Calu3 (cell line): ENCODE results near the gene STK10. TPM values are rescaled to one million over a fixed set of nuclear protein-coding genes. Genes with fewer than 3 reads are reported as not detected.

Source experiments
- BruUV-seq: library from RNA; stranded (reverse); fragments of 400-500 nt; replicated peaks from 2 replicates; lab custom pipeline; 2021; lab: Mats Ljungman, UMichigan
- CTCF ChIA-PET: fragments of 300-600 bp; sonication (Branson Sonifier 250); formaldehyde crosslinking; loops from one replicate; lab custom pipeline; 2022; ENCODE audit warnings: antibody characterized with exemption; lab: Charles Lee
- DNase-seq: peaks from one replicate; pipeline ENCODE4 v3.0.0; 2022
- H3K27ac Mint-ChIP-seq: one replicate; pipeline ENCODE4 v1.8.0; 2022; ENCODE audit warnings: mixed read lengths; ENCODE audit not compliant: unreplicated experiment
- H3K27me3 Mint-ChIP-seq: one replicate; pipeline ENCODE4 v1.8.0; 2022; ENCODE audit warnings: mixed read lengths; ENCODE audit not compliant: unreplicated experiment
- H3K36me3 Mint-ChIP-seq: one replicate; pipeline ENCODE4 v1.8.0; 2022; ENCODE audit warnings: mild to moderate bottlenecking, moderate library complexity, mixed read lengths; ENCODE audit not compliant: insufficient read depth, unreplicated experiment
- H3K4me1 Mint-ChIP-seq: one replicate; pipeline ENCODE4 v1.8.0; 2022; ENCODE audit warnings: mild to moderate bottlenecking, low read depth, mixed read lengths; ENCODE audit not compliant: unreplicated experiment
- H3K4me3 Mint-ChIP-seq: one replicate; pipeline ENCODE4 v1.8.0; 2022; ENCODE audit warnings: mild to moderate bottlenecking, low read depth, moderate library complexity, mixed read lengths; ENCODE audit not compliant: unreplicated experiment
- H3K9me3 Mint-ChIP-seq: one replicate; pipeline ENCODE4 v1.8.0; 2022; ENCODE audit warnings: low read depth, mixed read lengths; ENCODE audit not compliant: unreplicated experiment
- CTCF ChIP-seq: fragments of 200-600 bp; IDR thresholded peaks from one replicate; pipeline ENCODE4 v1.8.0; 2022; ENCODE audit warnings: antibody characterized with exemption; ENCODE audit not compliant: unreplicated experiment
- intact Hi-C: fragments of 100-400 bp; cut with micrococcal nuclease; formaldehyde crosslinking; loops from one replicate; pipeline ENCODE4 v1.10.0; 2022; ENCODE audit not compliant: unreplicated experiment
- total RNA-seq: library from RNA; stranded (reverse); gene quantifications from 2 replicates; pipeline ENCODE4 v1.2.3, GENCODE V29; 2022

Gene STK10
- total RNA-seq, 1 experiment from 2014 or later: 27.4 TPM

GRCh38 chr5:172119921-172120688, 67.9 kb downstream of the STK10 start:
- no peaks in the 10 kb centered on the region for H3K27me3 Mint-ChIP-seq
- intact Hi-C loops: no loop called here
- BruUV-seq: no TSS peak
- DNase-seq: no peak
- H3K36me3 Mint-ChIP-seq: no peaks in the 10 kb centered on the region
- H3K9me3 Mint-ChIP-seq: peaks cover 3% of the 10 kb centered on the region
- no peaks in the 10 kb centered on the region for H3K4me1 Mint-ChIP-seq
- no peak for TF ChIP-seq CTCF
- H3K4me3 Mint-ChIP-seq: no peak overlapping the region
- no peak overlapping the region for H3K27ac Mint-ChIP-seq
- CTCF ChIA-PET: no interaction called here

- Mint-ChIP-seq H3K27ac (no peak overlapping the region), H3K4me1 (no peaks in the 10 kb centered on the region), H3K4me3 (no peak overlapping the region), H3K36me3 (no peaks in the 10 kb centered on the region), H3K9me3 (no peaks in the 10 kb centered on the region), H3K27me3 (no peaks in the 10 kb centered on the region)
- intact Hi-C loops: no loop called here
- DNase-seq: no peak
- no TSS peak for BruUV-seq
- CTCF ChIA-PET: no interaction called here
- TF ChIP-seq CTCF: no peak
Observed at GRCh38 chr5:172118891-172119290, 69.1 kb downstream of the STK10 start.

GRCh38 chr5:172117977-172118701, 69.9 kb downstream of the STK10 start:
- CTCF ChIA-PET: no interaction called here
- no TSS peak for BruUV-seq

GRCh38 chr5:172115541-172115982, 72.5 kb downstream of the STK10 start:
- peaks cover 4% of the 10 kb centered on the region for H3K36me3 Mint-ChIP-seq
- TF ChIP-seq CTCF: no peak
- DNase-seq: no peak
- BruUV-seq: no TSS peak
- H3K9me3 Mint-ChIP-seq: no peaks in the 10 kb centered on the region
- H3K27me3 Mint-ChIP-seq: no peaks in the 10 kb centered on the region
- intact Hi-C loops: no loop called here
- no peak overlapping the region for H3K4me3 Mint-ChIP-seq
- H3K27ac Mint-ChIP-seq: no peak overlapping the region
- H3K4me1 Mint-ChIP-seq: peaks cover 15% of the 10 kb centered on the region
- CTCF ChIA-PET: no interaction called here

More at GRCh38 chr5:172117977-172118701, 69.9 kb downstream of the STK10 start:
- H3K36me3 Mint-ChIP-seq: no peaks in the 10 kb centered on the region
- no peaks in the 10 kb centered on the region for H3K4me1 Mint-ChIP-seq
- no peak for TF ChIP-seq CTCF
- intact Hi-C loops: no loop called here
- H3K4me3 Mint-ChIP-seq: no peak overlapping the region
- no peak overlapping the region for H3K27ac Mint-ChIP-seq
- no peak for DNase-seq
- no peaks in the 10 kb centered on the region for H3K9me3 Mint-ChIP-seq
- no peaks in the 10 kb centered on the region for H3K27me3 Mint-ChIP-seq
